Chondrocyte (in vitro differentiated cells): ENCODE measurements around the gene SERINC4. TPM values are rescaled to one million over a fixed set of nuclear protein-coding genes. Genes with fewer than 3 reads are reported as not detected.
"Not testable (repeated sequence)": the region's sequence is repeated elsewhere in the genome, so short reads cannot be mapped to it uniquely, and the experiment has no call there.

Experiments used
- DNase-seq: peaks from one replicate; pipeline ENCODE4 v3.0.0; 2021; ENCODE audit warnings: mixed read lengths, low spot score
- H3K27ac Mint-ChIP-seq: one replicate; pipeline ENCODE4 v1.8.0; 2021; ENCODE audit warnings: mild to moderate bottlenecking, moderate library complexity, mixed read lengths; ENCODE audit not compliant: unreplicated experiment
- H3K27me3 Mint-ChIP-seq: 2 replicates; pipeline ENCODE4 v1.8.0; 2021; ENCODE audit warnings: low read depth, mixed read lengths
- H3K36me3 Mint-ChIP-seq: 2 replicates; pipeline ENCODE4 v1.8.0; 2021; ENCODE audit warnings: low read depth, mixed read lengths
- H3K4me1 Mint-ChIP-seq: 2 replicates; pipeline ENCODE4 v1.8.0; 2021; ENCODE audit warnings: low read depth, mild to moderate bottlenecking, mixed read lengths
- H3K4me3 Mint-ChIP-seq: one replicate; pipeline ENCODE4 v1.8.0; 2021; ENCODE audit warnings: mild to moderate bottlenecking, moderate library complexity, mixed read lengths; ENCODE audit not compliant: unreplicated experiment
- H3K9me3 Mint-ChIP-seq: 2 replicates; pipeline ENCODE4 v1.8.0; 2021; ENCODE audit warnings: low read depth, mixed read lengths
- total RNA-seq: library from RNA; stranded (reverse); gene quantifications from 3 replicates; pipeline ENCODE4 v1.2.1, GENCODE V29; 2021
- TF ChIP-seq, protein P1 (sequence below): fragments of 200-600 bp; sonication (generic); IDR thresholded peaks from 2 replicates; pipeline ENCODE4 v1.5.0; 2021; ENCODE audit warnings: antibody characterized with exemption, mild to moderate bottlenecking, moderate library complexity

The SERINC4 gene
- total RNA-seq, 1 donor from 2014 or later: not detected

GRCh38 chr15:43826508-43827341 is 26.7 kb upstream of the SERINC4 start, which contains the start of gene WDR76:
Gene WDR76 (plus strand): TSS chr15:43827002. CDS start chr15:43827033, 31 bp downstream.
- Mint-ChIP-seq H3K4me1 (peaks cover 40% of the 10 kb centered on the region), H3K27ac (no peak within 1 kb of the TSS), H3K36me3 (no peaks in the 10 kb centered on the region), H3K27me3 (no peaks in the 10 kb centered on the region), H3K4me3 (peak within 1 kb of the TSS; percentile 77), H3K9me3 (no peaks in the 10 kb centered on the region)
- TF ChIP-seq, protein P1, sequence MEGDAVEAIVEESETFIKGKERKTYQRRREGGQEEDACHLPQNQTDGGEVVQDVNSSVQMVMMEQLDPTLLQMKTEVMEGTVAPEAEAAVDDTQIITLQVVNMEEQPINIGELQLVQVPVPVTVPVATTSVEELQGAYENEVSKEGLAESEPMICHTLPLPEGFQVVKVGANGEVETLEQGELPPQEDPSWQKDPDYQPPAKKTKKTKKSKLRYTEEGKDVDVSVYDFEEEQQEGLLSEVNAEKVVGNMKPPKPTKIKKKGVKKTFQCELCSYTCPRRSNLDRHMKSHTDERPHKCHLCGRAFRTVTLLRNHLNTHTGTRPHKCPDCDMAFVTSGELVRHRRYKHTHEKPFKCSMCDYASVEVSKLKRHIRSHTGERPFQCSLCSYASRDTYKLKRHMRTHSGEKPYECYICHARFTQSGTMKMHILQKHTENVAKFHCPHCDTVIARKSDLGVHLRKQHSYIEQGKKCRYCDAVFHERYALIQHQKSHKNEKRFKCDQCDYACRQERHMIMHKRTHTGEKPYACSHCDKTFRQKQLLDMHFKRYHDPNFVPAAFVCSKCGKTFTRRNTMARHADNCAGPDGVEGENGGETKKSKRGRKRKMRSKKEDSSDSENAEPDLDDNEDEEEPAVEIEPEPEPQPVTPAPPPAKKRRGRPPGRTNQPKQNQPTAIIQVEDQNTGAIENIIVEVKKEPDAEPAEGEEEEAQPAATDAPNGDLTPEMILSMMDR: no peak
- DNase-seq: no peak

- Mint-ChIP-seq H3K4me3 (peak overlapping the region; percentile 77), H3K9me3 (no peaks in the 10 kb centered on the region)
Observed at GRCh38 chr15:43826029-43826507, 26.0 kb upstream of the SERINC4 start.

DNA sequence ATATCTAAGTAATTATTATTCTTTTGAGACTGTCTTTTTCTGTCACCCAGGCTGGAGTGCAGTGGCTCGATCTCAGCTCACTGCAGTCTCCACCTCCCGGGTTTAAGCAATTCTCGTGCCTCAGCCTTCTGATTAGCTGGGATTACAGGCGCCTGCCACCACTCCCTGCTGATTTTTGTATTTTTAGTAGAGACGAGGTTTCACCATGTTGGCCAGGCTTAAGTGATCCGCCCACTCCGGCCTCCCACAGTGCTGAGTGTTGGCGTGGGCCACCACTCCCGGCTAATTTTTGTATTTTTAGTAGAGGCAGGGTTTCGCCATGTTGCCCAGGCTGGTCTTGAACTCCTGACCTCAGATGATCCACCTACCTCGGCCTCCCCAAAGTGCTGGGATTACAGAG is 25.3 kb upstream of the SERINC4 start:
- H3K4me1 Mint-ChIP-seq: peaks cover 47% of the 10 kb centered on the region
- H3K27me3 Mint-ChIP-seq, H3K9me3 Mint-ChIP-seq, H3K27ac Mint-ChIP-seq, H3K36me3 Mint-ChIP-seq, H3K4me3 Mint-ChIP-seq, DNase-seq: not testable (repeated sequence)

More at GRCh38 chr15:43826029-43826507, 26.0 kb upstream of the SERINC4 start:
- Mint-ChIP-seq H3K27me3 (no peaks in the 10 kb centered on the region), H3K36me3 (no peaks in the 10 kb centered on the region), H3K4me1 (peaks cover 47% of the 10 kb centered on the region), H3K27ac (no peak overlapping the region)
- DNase-seq: no peak
- TF ChIP-seq, protein P1: no peak

GRCh38 chr15:43824302-43825246 is 24.6 kb upstream of the SERINC4 start, which contains the start of gene MFAP1:
Gene MFAP1 (minus strand): TSS chr15:43824690. CDS start chr15:43824569, 121 bp downstream.
- H3K4me1 Mint-ChIP-seq: peaks cover 47% of the 10 kb centered on the region
- H3K36me3 Mint-ChIP-seq: no peaks in the 10 kb centered on the region
- H3K4me3 Mint-ChIP-seq: peak within 1 kb of the TSS; percentile 98
- peak; percentile 94 for DNase-seq
- H3K27ac Mint-ChIP-seq: peak within 1 kb of the TSS; percentile 99
- no peaks in the 10 kb centered on the region for H3K27me3 Mint-ChIP-seq
- H3K9me3 Mint-ChIP-seq: no peaks in the 10 kb centered on the region
- TF ChIP-seq, protein P1: no peak

DNA sequence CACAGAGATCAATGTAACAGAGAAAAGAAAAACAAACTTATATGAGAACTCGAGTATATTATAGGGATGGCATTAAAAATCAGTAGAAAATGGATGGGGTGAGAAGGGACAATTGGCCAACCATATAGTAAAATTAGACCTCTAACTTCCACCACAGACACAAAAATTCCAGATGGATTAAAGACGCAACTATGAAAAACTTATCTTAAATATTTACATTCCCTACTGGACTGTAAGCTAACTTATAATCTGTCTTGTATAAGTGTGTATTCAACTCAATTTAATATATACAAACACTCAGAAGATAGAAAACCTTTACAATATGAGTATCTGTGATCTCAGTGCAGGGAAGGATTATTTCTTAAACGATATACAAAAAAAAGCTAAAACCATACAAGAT is 21.5 kb upstream of the SERINC4 start:
- Mint-ChIP-seq H3K36me3 (peaks cover 5% of the 10 kb centered on the region), H3K9me3 (no peaks in the 10 kb centered on the region), H3K27me3 (no peaks in the 10 kb centered on the region), H3K4me1 (peaks cover 29% of the 10 kb centered on the region), H3K4me3 (peak overlapping the region; percentile 11), H3K27ac (no peak overlapping the region)
- TF ChIP-seq, protein P1: no peak
- no peak for DNase-seq

GRCh38 chr15:43815064-43815463 is 15.0 kb upstream of the SERINC4 start:
- H3K27ac Mint-ChIP-seq, DNase-seq, H3K27me3 Mint-ChIP-seq, H3K4me1 Mint-ChIP-seq, H3K4me3 Mint-ChIP-seq, H3K9me3 Mint-ChIP-seq: not testable (repeated sequence)
- peaks cover 34% of the 10 kb centered on the region for H3K36me3 Mint-ChIP-seq
